Erythroblast (primary cell): ENCODE measurements around the gene SLC25A22.

Experiments
- DNase-seq, 2 experiments: peaks; one replicate each; lab custom pipeline; 2025; lab: John Stamatoyannopoulos, UW
- GATA1 ChIP-seq: IDR thresholded peaks from 2 replicates; pipeline ENCODE4 v1.6.1; 2011; ENCODE audit warnings: low read depth, mild to moderate bottlenecking, control low read depth, low read length, moderate library complexity
- POLR2A ChIP-seq: IDR thresholded peaks from 2 replicates; pipeline ENCODE4 v1.6.1; 2011; ENCODE audit warnings: mild to moderate bottlenecking, low read length

Gene SLC25A22

DNA sequence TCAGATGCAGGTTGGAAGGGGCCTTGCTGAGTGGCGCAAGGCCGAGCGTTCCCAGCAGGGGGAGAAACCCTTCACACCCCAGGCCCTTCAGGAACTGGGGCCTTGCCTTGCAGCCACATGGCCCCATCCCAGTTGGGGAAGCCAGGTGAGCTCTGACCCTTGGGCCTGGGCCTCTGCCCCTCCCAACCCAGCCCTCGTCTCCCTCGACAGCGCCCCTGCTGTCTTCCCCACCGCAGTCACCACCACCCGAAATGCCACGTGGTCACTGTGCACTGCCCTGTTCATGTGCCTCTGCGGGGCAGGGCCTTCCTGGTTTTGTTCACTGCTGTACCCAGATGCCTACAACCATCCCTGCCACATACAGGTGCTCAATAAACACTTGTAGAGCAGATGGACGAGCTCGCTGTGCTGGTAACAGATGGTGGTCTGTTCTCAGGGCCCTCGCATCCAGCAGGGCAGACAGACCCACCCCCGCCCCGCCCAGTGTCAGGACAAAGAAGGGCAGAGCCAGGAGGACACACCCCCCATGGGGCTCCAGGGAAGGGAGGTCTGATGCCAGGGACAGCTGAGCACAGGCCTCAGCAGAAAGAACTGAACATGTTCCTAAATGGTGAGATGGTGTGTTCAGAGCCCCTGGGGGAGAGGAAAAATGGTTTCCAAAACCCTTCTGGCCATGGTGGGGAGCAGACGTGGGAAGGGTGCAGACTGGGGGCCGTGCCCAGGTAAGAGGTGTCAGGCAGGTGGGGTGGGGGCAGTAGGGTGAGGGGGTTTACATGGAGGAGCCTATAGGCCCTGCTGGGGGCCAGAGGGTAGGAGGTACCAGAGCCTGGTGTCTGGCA, 40.6 kb upstream of the SLC25A22 start:
- TF ChIP-seq POLR2A: no peak
- no peak for TF ChIP-seq GATA1
- peak; percentile 33 to 39 for DNase-seq

GRCh38 chr11:837990-838307, 39.9 kb upstream of the SLC25A22 start:
- no peak for DNase-seq
- TF ChIP-seq GATA1 (no peak), POLR2A (peak; percentile 1)

DNA sequence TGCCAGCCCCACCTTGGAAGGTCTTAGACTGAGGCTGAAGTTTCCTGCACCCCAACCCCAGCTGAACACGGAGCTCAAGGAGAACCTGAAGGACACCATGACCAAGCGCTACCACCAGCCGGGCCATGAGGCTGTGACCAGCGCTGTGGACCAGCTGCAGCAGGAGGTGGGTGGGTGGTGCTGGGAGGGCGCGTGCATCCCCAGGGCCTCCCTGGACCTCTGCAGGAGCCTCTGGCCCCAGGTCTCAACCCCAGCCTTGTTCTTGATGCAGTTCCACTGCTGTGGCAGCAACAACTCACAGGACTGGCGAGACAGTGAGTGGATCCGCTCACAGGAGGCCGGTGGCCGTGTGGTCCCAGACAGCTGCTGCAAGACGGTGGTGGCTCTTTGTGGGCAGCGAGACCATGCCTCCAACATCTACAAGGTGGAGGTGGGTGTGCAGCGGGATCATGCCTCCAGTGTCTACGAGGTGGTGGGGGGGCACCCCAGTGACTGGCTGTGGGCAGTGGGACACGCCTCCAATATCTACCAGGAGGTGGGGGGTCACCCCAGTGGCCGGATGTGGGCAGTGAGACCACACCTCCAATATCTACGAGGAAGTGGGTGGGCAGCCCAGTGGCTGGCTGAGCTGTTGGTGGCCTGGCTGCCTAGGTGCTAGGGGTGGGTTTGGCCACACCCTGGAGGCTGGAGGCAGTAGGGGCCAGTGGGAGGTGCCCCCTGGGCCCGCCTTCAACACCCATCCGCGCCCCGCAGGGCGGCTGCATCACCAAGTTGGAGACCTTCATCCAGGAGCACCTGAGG, 39.3 kb upstream of the SLC25A22 start:
- TF ChIP-seq GATA1: no peak
- peak; percentile 23 for TF ChIP-seq POLR2A
- DNase-seq: no peak

- TF ChIP-seq POLR2A (no peak), GATA1 (no peak)
- no peak for DNase-seq
Measured at GRCh38 chr11:836700-837099, 38.6 kb upstream of the SLC25A22 start.

GRCh38 chr11:836274-836673, 38.2 kb upstream of the SLC25A22 start:
- TF ChIP-seq POLR2A: no peak
- no peak for TF ChIP-seq GATA1
- no peak for DNase-seq

DNA sequence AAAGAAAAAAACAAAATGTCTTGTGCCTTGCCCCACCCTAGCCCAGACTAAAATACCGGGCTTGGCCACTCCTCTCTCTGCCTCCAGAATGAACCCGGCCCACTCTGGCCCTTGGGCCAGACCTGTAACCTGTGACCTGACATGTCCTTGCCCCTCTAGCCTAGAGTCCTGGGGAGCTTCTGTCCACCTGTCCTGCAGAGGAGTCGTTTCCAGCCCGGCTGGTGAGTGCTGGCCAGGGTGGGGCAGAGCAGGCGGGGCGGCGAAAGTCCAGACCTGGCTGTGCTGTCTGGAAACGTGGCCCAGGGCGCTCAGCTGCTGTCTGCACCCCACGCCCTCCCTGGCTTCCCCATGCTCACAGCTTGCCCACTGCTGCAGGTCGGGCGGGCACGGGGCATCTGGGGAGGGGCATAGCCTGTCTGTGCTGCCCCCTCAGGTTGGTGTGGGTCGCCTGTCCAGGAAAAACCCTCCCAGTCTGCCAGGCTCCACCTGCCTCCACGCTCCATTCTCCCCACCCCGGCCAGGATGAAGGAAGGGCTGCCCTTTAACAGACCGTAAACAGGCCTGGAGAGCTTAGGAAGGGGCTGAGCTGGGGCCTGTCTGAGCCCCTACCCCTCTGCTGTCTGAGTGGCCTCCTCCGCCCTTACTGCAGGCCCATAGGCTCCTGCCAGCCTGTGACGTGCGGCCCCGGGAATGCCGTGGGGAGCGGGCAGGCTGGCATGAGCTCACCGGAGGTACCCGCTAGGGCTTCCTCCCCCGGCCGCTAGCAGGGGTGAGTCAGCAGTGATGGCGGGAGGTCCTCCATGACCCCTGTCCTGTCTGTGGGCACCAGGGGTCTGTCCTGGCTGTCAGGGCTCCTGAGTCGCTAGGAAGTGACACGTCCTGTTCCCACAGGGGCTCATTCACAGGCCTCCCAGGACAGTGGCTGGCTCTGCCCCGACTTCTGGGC, 36.6 kb upstream of the SLC25A22 start:
- no peak for TF ChIP-seq POLR2A
- no peak for TF ChIP-seq GATA1
- peak in 1 of 2 experiments; percentile 38 for DNase-seq

DNA sequence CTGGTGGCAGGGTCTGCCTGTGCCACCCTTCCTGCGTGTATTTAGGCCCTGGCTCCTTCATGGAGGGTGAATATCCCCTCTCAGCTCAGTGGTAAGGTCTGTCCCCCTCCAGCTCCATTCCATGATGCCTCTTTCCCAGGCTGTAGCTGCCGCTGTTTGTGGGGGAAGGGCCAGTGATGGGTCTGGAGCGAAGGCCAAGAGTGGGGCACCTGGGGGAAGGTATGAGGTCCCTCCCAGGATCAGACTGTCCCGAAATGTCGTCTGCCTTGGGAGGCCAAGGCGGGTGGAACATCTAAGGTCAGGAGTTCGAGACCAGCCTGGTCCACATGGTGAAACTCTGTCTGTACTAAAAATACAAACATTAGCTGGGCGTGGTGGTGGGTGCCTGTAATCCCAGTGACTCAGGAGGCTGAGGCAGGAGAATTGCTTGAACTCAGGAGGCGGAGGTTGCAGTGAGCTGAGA, 35.8 kb upstream of the SLC25A22 start:
- no peak for DNase-seq
- TF ChIP-seq POLR2A (no peak), GATA1 (no peak)

- DNase-seq: peak; percentile 80 to 89
- TF ChIP-seq POLR2A: no peak
- TF ChIP-seq GATA1: no peak
Measured at GRCh38 chr11:833114-833791, 35.2 kb upstream of the SLC25A22 start.

GRCh38 chr11:832529-833113, 34.5 kb upstream of the SLC25A22 start, which contains the start of gene CD151:
CD151 (plus strand) TSS chr11:832952; CDS start chr11:836070, 3,118 bp downstream.
- peak; percentile 78 to 85 for DNase-seq
- TF ChIP-seq POLR2A: no peak
- no peak for TF ChIP-seq GATA1

- DNase-seq: no peak
- no peak for TF ChIP-seq POLR2A
- no peak for TF ChIP-seq GATA1
Measured at GRCh38 chr11:831961-832528, 34.0 kb upstream of the SLC25A22 start.

DNA sequence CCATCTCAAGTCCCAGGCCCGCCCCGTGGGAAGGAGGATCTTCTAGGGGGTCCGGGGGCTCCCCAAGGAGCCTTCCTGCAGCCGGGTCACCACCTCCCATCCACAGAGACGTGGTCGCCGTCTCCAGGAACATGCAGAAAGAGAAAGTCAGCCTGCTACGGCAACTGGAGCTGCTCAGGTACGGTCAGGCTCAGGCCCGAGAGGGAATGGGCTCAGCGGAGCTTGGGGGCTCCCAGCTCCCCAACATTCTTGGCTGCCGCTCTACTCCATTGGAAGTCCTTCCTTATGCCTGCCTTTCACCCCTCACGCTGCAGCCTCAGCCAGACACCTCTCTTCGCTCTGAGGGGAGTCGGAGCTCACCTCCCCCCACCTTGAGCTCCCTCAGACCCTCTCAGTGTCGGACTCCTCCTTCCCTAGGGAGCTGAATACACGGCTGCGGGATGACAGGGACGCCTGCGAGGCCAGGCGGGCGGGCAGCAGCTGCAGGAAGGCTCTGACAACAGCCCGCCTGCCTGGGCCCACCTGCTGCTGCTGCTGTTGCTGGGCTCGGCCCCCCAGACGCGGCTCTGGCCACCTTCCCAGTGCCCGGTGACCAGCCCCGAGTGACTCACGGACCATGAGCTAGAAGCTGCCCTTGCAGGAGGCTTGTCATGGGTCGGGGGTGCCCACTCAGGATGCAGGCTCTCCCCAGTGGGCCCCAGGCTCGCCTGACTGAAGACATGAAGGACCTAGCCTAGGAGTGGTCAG, 33.2 kb upstream of the SLC25A22 start:
- no peak for TF ChIP-seq POLR2A
- no peak for DNase-seq
